ENCODE measurements around the gene NKD1. TPM values are rescaled to one million over a fixed set of nuclear protein-coding genes. Genes with fewer than 3 reads are reported as not detected.
A peak's percentile ranks its signal among the peaks of the same experiment; 100 is the strongest.

NKD1 gene
- total RNA-seq, 6 experiments from 2014 or later, result 0.69 to 2.6 (median 2.1) TPM

DNA sequence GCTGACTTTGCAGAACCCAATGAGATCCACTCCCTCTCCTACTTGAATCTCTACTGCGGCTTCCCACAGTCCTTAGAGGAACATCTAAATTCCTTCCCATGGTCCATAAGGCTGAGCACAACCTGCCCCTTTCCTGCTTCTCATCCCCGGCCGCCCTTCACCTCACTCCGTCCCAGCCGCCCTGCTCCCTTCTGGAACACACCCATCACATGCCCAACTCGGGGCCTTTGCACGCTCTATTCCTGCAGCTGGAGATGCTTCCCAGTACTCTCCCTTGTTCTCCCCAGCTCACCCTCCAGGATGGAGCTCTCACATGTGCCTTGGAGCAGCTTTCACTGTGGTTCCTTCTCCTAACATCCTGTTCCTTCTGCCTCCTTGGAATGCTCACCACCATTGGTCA is 23.6 kb downstream of the NKD1 start:
- Histone ChIP-seq H3K4me1 (no peaks in the 10 kb centered on the region), H3K4me3 (no peak overlapping the region), H3K9me3 (no peaks in the 10 kb centered on the region), H3K27me3 (no peaks in the 10 kb centered on the region), H3K27ac (no peak overlapping the region), H3K36me3 (no peaks in the 10 kb centered on the region)
- DNase-seq (no peak), ATAC-seq (no peak)
- WGBS (ENCODE audit: insufficient coverage, low coverage, low lambda C conversion rate, missing lambda C conversion rate), result 100% methylated on average over 7 of the region's 7 CpGs
- TF ChIP-seq POLR2A (IDR thresholded peaks at IDR 0.05), result no peak
- TF ChIP-seq, protein P1, sequence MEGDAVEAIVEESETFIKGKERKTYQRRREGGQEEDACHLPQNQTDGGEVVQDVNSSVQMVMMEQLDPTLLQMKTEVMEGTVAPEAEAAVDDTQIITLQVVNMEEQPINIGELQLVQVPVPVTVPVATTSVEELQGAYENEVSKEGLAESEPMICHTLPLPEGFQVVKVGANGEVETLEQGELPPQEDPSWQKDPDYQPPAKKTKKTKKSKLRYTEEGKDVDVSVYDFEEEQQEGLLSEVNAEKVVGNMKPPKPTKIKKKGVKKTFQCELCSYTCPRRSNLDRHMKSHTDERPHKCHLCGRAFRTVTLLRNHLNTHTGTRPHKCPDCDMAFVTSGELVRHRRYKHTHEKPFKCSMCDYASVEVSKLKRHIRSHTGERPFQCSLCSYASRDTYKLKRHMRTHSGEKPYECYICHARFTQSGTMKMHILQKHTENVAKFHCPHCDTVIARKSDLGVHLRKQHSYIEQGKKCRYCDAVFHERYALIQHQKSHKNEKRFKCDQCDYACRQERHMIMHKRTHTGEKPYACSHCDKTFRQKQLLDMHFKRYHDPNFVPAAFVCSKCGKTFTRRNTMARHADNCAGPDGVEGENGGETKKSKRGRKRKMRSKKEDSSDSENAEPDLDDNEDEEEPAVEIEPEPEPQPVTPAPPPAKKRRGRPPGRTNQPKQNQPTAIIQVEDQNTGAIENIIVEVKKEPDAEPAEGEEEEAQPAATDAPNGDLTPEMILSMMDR (IDR thresholded peaks at IDR 0.05), result no peak
- intact Hi-C loops (cut with DNase I), result no loop called here

DNA sequence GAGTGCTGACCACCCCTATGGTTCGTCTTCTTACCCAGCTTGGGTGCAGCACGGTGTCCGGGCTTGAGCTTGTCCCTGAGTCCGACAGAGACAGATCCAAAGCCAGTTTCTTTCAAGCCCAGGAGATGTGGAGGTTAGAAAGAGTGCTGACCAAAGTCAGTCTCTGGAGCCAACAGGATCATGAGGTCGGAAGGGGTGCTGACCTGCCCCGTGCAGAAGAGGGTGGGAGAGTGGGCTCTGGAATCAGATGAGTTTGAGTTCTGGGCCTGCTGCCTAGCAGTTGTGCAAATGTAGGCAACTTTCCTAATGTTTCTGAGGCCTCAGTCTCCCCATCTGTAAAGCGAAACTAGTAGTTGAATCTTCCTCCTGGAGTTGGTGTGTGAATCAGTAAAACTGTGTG is 24.5 kb downstream of the NKD1 start:
- DNase-seq (no peak), ATAC-seq (no peak)
- H3K27me3 ChIP-seq, result no peaks in the 10 kb centered on the region
- no peaks in the 10 kb centered on the region for H3K9me3 ChIP-seq
- intact Hi-C loops (cut with DNase I), result no loop called here
- no peak overlapping the region for H3K27ac ChIP-seq
- H3K4me1 ChIP-seq, result no peaks in the 10 kb centered on the region
- H3K36me3 ChIP-seq, result no peaks in the 10 kb centered on the region
- no peak for TF ChIP-seq POLR2A (IDR thresholded peaks at IDR 0.05)
- no peak overlapping the region for H3K4me3 ChIP-seq
- WGBS (ENCODE audit: insufficient coverage, low coverage, low lambda C conversion rate, missing lambda C conversion rate), result 87% methylated on average over 5 of the region's 7 CpGs

DNA sequence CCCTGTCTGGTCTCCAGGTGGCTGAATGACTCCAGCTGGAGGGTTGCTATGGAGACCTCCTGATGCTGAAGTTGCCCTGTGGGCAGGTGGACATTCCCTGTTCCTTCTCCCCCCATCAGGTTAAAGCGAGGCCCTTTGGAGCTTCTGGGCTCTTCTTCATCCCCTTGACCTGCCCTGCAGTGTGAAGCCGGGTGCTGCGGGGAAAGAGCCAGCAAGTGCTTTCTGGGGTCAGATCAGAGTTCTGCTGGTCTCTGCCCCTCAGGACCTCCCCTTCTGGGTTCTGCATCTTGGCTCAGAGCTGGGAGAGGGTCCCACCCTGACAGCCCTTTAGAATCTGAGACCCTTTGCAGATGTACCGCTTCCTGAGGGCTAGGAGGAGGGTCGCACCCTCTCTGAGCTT is 25.1 kb downstream of the NKD1 start:
- no CpG with 5 or more reads among the region's 5 CpGs for WGBS (ENCODE audit: insufficient coverage, low coverage, low lambda C conversion rate, missing lambda C conversion rate)
- TF ChIP-seq, protein P1 (IDR thresholded peaks at IDR 0.05), result no peak
- no peak for TF ChIP-seq POLR2A (IDR thresholded peaks at IDR 0.05)
- ATAC-seq (no peak), DNase-seq (no peak)
- intact Hi-C loops (cut with DNase I), result no loop called here
- H3K4me1 ChIP-seq, result no peaks in the 10 kb centered on the region
- H3K4me3 ChIP-seq, result no peak overlapping the region
- H3K36me3 ChIP-seq, result no peaks in the 10 kb centered on the region
- H3K27ac ChIP-seq, result no peak overlapping the region
- no peaks in the 10 kb centered on the region for H3K9me3 ChIP-seq
- no peaks in the 10 kb centered on the region for H3K27me3 ChIP-seq

DNA sequence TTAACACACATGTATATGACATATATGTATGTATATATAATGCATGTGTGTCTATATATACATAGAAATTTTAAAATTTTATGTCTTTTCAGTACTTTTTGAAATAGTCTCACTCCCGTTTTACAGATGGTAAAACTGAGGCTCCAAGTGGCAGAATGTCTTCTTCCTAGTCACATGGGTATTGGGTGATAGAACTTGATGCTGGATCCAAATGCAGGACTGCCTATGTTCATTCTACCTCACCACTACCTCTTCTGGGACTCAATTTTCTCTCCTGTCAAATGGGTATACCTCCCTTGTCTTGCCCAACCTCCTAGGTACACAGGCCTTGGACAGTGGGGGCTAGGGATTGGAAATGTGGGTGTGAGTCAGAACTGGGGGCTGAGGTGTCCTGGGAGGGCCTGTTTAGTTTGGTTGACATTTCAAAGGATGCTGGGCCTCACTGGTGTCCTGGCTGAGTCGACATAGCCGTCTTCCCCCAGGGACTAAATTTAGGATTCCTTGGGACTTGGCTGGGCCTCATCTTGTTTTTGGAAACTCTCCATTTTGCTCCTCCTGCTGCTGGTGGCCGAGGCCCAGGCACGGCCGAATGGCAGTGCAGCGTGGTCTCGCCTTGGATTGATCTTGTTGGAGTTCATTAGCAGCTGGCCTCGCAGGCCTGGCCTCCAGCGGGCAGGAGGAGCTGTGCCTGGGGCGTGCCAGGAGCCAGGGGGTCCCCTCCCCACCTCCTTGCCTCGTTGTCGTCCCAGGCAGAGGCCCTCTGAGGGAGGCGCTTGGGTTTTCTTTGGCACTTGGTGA is 25.9 kb downstream of the NKD1 start:
- 91% methylated on average over 8 of the region's 14 CpGs for WGBS (ENCODE audit: insufficient coverage, low coverage, low lambda C conversion rate, missing lambda C conversion rate)
- Histone ChIP-seq H3K4me1 (no peaks in the 10 kb centered on the region), H3K9me3 (no peaks in the 10 kb centered on the region), H3K4me3 (no peak overlapping the region), H3K27ac (no peak overlapping the region), H3K27me3 (no peaks in the 10 kb centered on the region), H3K36me3 (no peaks in the 10 kb centered on the region)
- peak in 2 of 4 donors; percentile 7 to 30 for ATAC-seq
- DNase-seq, result no peak
- intact Hi-C loops (cut with DNase I), result no loop called here
- TF ChIP-seq POLR2A (IDR thresholded peaks at IDR 0.05), result no peak
- TF ChIP-seq, protein P1 (IDR thresholded peaks at IDR 0.05), result no peak

DNA sequence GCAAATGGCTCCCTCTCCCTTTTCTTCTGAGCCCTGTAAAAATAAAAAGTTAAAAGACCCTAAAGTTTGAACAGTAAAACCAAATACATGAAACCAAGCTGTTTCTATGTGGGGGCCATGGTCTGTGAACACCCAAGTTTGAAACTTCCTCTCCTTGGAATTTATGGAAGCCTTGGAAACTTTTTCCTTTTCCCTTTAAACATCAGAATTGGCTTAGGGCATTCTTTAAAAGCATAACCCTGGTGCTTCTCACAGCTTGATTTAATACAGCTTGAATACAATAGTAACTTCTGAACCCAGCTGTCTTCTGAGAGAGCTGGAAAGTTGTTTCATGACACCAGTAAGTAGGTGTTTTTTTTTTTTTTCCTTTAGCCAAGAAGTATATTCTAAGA is 26.5 kb downstream of the NKD1 start:
- no peak for TF ChIP-seq POLR2A (IDR thresholded peaks at IDR 0.05)
- Histone ChIP-seq H3K4me3 (no peak overlapping the region), H3K27ac (no peak overlapping the region), H3K4me1 (no peaks in the 10 kb centered on the region), H3K27me3 (no peaks in the 10 kb centered on the region), H3K36me3 (no peaks in the 10 kb centered on the region), H3K9me3 (no peaks in the 10 kb centered on the region)
- ATAC-seq, result no peak
- no peak for DNase-seq
- intact Hi-C loops (cut with DNase I), result no loop called here
